Measurements from ENCODE around the gene PREB.

- TF ChIP-seq CTCF (IDR thresholded peaks at IDR 0.05; ENCODE audit: insufficient read depth, low read depth, low read length), result no peak
- no peak for TF ChIP-seq EZH2 (IDR thresholded peaks at IDR 0.05; ENCODE audit: insufficient read depth, low read length)
Measured at GRCh38 chr2:27134781-27135477, 493 bp upstream of the PREB start.
